ENCODE measurements around the gene NRG2. TPM values are rescaled to one million over a fixed set of nuclear protein-coding genes. Genes with fewer than 3 reads are reported as not detected.

The NRG2 gene
- total RNA-seq (1.4 TPM), polyA plus RNA-seq (5.1 TPM)

- Histone ChIP-seq H3K36me3 (ENCODE audit: insufficient read depth) (no peaks in the 10 kb centered on the region), H3K27ac (ENCODE audit: low read depth) (no peak within 1 kb of the TSS), H3K4me3 (ENCODE audit: low read depth, low read length) (peak within 1 kb of the TSS; percentile 58), H3K4me1 (ENCODE audit: insufficient read depth) (no peaks in the 10 kb centered on the region)
- under 1% methylated on average over 82 of the region's 82 CpGs for WGBS
- DNase-seq (ENCODE audit: extremely low spot score): no peak
Measured at GRCh38 chr5:140042643-140043507, at the start of gene NRG2. NRG2 (minus strand) TSS chr5:140043299.

DNA sequence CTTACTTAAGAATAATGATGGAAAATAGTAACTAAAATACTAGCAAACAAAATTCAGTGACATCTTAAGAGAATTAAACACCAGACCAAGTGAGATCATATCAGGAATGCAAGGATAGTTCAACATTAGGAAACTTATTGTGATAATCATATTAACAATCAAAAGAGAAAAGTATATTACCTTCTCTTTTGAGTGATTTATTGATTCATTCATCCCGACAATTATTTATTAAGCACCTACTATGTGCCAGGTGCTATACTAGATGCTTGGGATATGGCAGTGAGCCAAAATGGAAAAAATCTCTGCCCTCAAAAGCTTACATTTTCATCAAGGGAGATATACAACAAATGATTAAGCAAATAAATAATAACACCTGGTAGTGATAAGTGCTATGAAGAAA, 47.2 kb upstream of the NRG2 start:
- DNase-seq (ENCODE audit: extremely low spot score): no peak
- Histone ChIP-seq H3K36me3 (ENCODE audit: insufficient read depth) (no peaks in the 10 kb centered on the region), H3K4me3 (ENCODE audit: low read depth, low read length) (no peak overlapping the region), H3K4me1 (ENCODE audit: insufficient read depth) (no peaks in the 10 kb centered on the region), H3K27ac (ENCODE audit: low read depth) (no peak overlapping the region)
- WGBS: 83% methylated on average over 1 of the region's 1 CpG

DNA sequence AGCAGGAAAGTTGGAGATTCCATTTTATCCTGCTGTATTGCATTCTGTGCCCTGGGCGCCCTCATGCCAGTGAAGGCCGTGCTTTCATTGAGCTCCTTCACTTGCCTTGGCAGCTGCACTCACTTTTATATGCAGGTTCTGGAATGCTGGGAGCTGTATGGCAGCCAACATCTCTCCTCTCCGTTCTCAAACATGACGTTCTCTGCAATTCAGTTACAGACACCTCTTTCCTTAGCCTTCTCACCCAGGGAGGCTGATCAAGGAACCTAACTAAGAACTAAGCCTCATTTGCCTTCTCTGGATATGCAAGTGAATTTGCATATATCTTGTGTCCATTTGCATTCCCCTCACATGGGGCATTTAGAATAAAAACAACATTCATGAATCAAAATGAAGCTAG, 41.4 kb upstream of the NRG2 start:
- Histone ChIP-seq H3K4me1 (ENCODE audit: insufficient read depth) (no peaks in the 10 kb centered on the region), H3K27ac (ENCODE audit: low read depth) (no peak overlapping the region), H3K4me3 (ENCODE audit: low read depth, low read length) (no peak overlapping the region), H3K36me3 (ENCODE audit: insufficient read depth) (no peaks in the 10 kb centered on the region)
- 28% methylated on average over 4 of the region's 4 CpGs for WGBS
- no peak for DNase-seq (ENCODE audit: extremely low spot score)

GRCh38 chr5:140083650-140084049, 40.6 kb upstream of the NRG2 start:
- 80% methylated on average over 1 of the region's 1 CpG for WGBS
- H3K36me3 ChIP-seq (ENCODE audit: insufficient read depth): no peaks in the 10 kb centered on the region
- H3K4me1 ChIP-seq (ENCODE audit: insufficient read depth): no peaks in the 10 kb centered on the region
- no peak overlapping the region for H3K27ac ChIP-seq (ENCODE audit: low read depth)
- no peak for DNase-seq (ENCODE audit: extremely low spot score)
- no peak overlapping the region for H3K4me3 ChIP-seq (ENCODE audit: low read depth, low read length)

DNA sequence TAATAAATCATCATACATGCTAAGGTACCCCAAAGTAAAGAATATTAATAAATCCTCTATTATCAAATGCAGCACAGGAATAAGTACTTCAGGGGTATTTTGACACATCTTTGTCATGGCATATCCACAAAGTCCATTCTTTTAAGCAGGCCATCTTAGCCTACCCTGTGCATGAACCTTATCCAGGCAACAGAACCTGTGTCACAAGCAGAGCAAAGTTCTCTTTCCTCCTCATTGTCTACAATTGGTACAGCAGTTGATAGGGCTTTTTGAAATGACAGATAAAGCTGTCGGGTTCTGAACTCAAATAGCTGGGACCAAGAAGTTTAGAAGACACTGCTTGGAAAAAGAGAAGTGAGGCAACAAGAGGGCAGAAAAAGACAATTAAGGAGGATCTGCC, 40.0 kb upstream of the NRG2 start:
- WGBS: 84% methylated on average over 1 of the region's 1 CpG
- Histone ChIP-seq H3K4me1 (ENCODE audit: insufficient read depth) (no peaks in the 10 kb centered on the region), H3K27ac (ENCODE audit: low read depth) (no peak overlapping the region), H3K36me3 (ENCODE audit: insufficient read depth) (no peaks in the 10 kb centered on the region), H3K4me3 (ENCODE audit: low read depth, low read length) (no peak overlapping the region)
- no peak for DNase-seq (ENCODE audit: extremely low spot score)

GRCh38 chr5:140076788-140077187, 33.7 kb upstream of the NRG2 start:
- Histone ChIP-seq H3K36me3 (ENCODE audit: insufficient read depth) (no peaks in the 10 kb centered on the region), H3K4me3 (ENCODE audit: low read depth, low read length) (no peak overlapping the region), H3K4me1 (ENCODE audit: insufficient read depth) (no peaks in the 10 kb centered on the region), H3K27ac (ENCODE audit: low read depth) (no peak overlapping the region)
- DNase-seq (ENCODE audit: extremely low spot score): no peak
- WGBS: 66% methylated on average over 2 of the region's 2 CpGs

GRCh38 chr5:140076142-140076541, 33.0 kb upstream of the NRG2 start:
- Histone ChIP-seq H3K27ac (ENCODE audit: low read depth) (no peak overlapping the region), H3K4me1 (ENCODE audit: insufficient read depth) (no peaks in the 10 kb centered on the region), H3K36me3 (ENCODE audit: insufficient read depth) (no peaks in the 10 kb centered on the region), H3K4me3 (ENCODE audit: low read depth, low read length) (no peak overlapping the region)
- DNase-seq (ENCODE audit: extremely low spot score): no peak
- 97% methylated on average over 1 of the region's 1 CpG for WGBS

- Histone ChIP-seq H3K4me3 (ENCODE audit: low read depth, low read length) (no peak overlapping the region), H3K36me3 (ENCODE audit: insufficient read depth) (no peaks in the 10 kb centered on the region), H3K27ac (ENCODE audit: low read depth) (no peak overlapping the region), H3K4me1 (ENCODE audit: insufficient read depth) (no peaks in the 10 kb centered on the region)
- no peak for DNase-seq (ENCODE audit: extremely low spot score)
- WGBS: 57% methylated on average over 2 of the region's 2 CpGs
Measured at GRCh38 chr5:140075371-140075770, 32.3 kb upstream of the NRG2 start.

- DNase-seq (ENCODE audit: extremely low spot score): no peak
- Histone ChIP-seq H3K4me1 (ENCODE audit: insufficient read depth) (no peaks in the 10 kb centered on the region), H3K4me3 (ENCODE audit: low read depth, low read length) (no peak overlapping the region), H3K36me3 (ENCODE audit: insufficient read depth) (no peaks in the 10 kb centered on the region), H3K27ac (ENCODE audit: low read depth) (no peak overlapping the region)
- 10% methylated on average over 4 of the region's 4 CpGs for WGBS
Measured at GRCh38 chr5:140073296-140073695, 30.2 kb upstream of the NRG2 start.

- Histone ChIP-seq H3K4me3 (ENCODE audit: low read depth, low read length) (no peak overlapping the region), H3K27ac (ENCODE audit: low read depth) (no peak overlapping the region), H3K36me3 (ENCODE audit: insufficient read depth) (no peaks in the 10 kb centered on the region), H3K4me1 (ENCODE audit: insufficient read depth) (no peaks in the 10 kb centered on the region)
- DNase-seq (ENCODE audit: extremely low spot score): no peak
- 38% methylated on average over 10 of the region's 10 CpGs for WGBS
Measured at GRCh38 chr5:140072812-140073211, 29.7 kb upstream of the NRG2 start.

GRCh38 chr5:140060816-140061215, 17.7 kb upstream of the NRG2 start:
- WGBS: 83% methylated on average over 1 of the region's 1 CpG

DNA sequence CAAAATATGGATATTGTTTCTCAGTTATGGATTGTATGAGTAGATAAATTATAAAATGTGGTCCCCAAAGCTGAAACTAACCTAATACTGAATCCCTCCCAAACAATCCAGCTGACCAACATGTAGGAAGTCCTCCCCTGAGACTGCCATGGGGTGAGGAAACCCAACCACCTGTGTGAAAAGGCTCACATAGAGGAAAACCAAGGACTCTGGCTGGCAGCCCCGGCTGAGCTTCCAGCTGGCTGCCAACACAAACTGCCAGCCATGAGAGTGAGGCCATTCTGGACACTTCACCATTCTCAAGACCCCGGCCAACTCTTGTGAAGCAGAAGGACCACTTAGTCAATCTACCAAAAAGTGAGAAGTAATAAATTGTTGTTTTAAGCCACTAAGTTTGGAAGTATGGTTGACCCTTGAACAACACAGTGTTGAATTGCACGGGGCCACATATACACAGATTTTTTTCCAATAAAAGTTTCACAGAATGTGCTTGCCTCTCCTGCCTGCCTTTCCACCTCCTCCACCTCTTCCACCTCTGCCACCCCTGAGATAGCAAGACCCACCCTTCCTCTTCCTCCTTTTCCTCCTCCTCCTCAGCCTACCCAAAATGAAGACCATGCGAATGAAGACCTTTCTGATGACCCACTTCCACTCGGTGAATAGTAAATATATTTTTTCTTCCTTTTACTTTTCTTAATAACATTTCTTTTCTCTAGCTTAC, 15.3 kb upstream of the NRG2 start:
- Histone ChIP-seq H3K27ac (ENCODE audit: low read depth) (no peak overlapping the region), H3K4me3 (ENCODE audit: low read depth, low read length) (no peak overlapping the region), H3K4me1 (ENCODE audit: insufficient read depth) (no peaks in the 10 kb centered on the region), H3K36me3 (ENCODE audit: insufficient read depth) (no peaks in the 10 kb centered on the region)
- no peak for DNase-seq (ENCODE audit: extremely low spot score)
- 85% methylated on average over 5 of the region's 5 CpGs for WGBS

More at GRCh38 chr5:140060816-140061215, 17.7 kb upstream of the NRG2 start:
- no peak overlapping the region for H3K4me3 ChIP-seq (ENCODE audit: low read depth, low read length)
- H3K4me1 ChIP-seq (ENCODE audit: insufficient read depth): no peaks in the 10 kb centered on the region
- DNase-seq (ENCODE audit: extremely low spot score): no peak
- no peak overlapping the region for H3K27ac ChIP-seq (ENCODE audit: low read depth)
- no peaks in the 10 kb centered on the region for H3K36me3 ChIP-seq (ENCODE audit: insufficient read depth)

DNA sequence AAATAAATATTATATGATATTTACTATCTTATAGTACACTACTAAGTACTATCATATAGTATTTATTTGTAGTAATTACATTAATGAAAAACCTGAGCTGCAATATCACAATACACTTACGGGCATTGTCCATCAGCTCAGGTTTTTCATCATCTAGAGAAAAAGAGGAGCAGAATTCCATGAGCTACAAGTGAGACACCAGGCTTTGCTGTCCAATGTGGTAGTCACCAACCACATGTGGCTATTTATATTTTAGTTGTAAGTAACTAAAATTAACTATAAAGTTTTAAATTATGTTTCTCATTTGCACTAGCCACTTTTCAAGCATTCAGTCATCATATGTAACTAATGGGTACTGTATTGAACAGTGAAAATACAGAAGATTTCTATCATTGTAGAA, 13.8 kb upstream of the NRG2 start:
- DNase-seq (ENCODE audit: extremely low spot score): no peak
- Histone ChIP-seq H3K36me3 (ENCODE audit: insufficient read depth) (no peaks in the 10 kb centered on the region), H3K27ac (ENCODE audit: low read depth) (no peak overlapping the region), H3K4me1 (ENCODE audit: insufficient read depth) (no peaks in the 10 kb centered on the region), H3K4me3 (ENCODE audit: low read depth, low read length) (no peak overlapping the region)
- WGBS: 92% methylated on average over 1 of the region's 1 CpG

- no peaks in the 10 kb centered on the region for H3K36me3 ChIP-seq (ENCODE audit: insufficient read depth)
- H3K4me3 ChIP-seq (ENCODE audit: low read depth, low read length): no peak overlapping the region
- 23% methylated on average over 3 of the region's 3 CpGs for WGBS
- H3K27ac ChIP-seq (ENCODE audit: low read depth): no peak overlapping the region
- no peaks in the 10 kb centered on the region for H3K4me1 ChIP-seq (ENCODE audit: insufficient read depth)
- no peak for DNase-seq (ENCODE audit: extremely low spot score)
Measured at GRCh38 chr5:140055152-140055551, 12.1 kb upstream of the NRG2 start.

All from urinary bladder (tissue), 4 donors.